Ishikawa (cell line): ENCODE results near the gene COG5.

Experiments
- EGR1 ChIP-seq: IDR thresholded peaks from 2 replicates; pipeline ENCODE4 v1.6.1; 2012
- EP300 ChIP-seq: IDR thresholded peaks from 2 replicates; pipeline ENCODE4 v1.6.1; 2012; ENCODE audit warnings: borderline replicate concordance
- REST ChIP-seq: IDR thresholded peaks from 2 replicates; pipeline ENCODE4 v1.6.1; 2012; ENCODE audit warnings: low read depth, mild to moderate bottlenecking
- USF1 ChIP-seq: IDR thresholded peaks from 2 replicates; pipeline ENCODE4 v1.6.1; 2012
- YY1 ChIP-seq: IDR thresholded peaks from 2 replicates; pipeline ENCODE4 v1.6.1; 2012; ENCODE audit warnings: low read depth
- TF ChIP-seq, protein P1 (sequence below): IDR thresholded peaks from 2 replicates; pipeline ENCODE4 v1.6.1; 2012

DNA sequence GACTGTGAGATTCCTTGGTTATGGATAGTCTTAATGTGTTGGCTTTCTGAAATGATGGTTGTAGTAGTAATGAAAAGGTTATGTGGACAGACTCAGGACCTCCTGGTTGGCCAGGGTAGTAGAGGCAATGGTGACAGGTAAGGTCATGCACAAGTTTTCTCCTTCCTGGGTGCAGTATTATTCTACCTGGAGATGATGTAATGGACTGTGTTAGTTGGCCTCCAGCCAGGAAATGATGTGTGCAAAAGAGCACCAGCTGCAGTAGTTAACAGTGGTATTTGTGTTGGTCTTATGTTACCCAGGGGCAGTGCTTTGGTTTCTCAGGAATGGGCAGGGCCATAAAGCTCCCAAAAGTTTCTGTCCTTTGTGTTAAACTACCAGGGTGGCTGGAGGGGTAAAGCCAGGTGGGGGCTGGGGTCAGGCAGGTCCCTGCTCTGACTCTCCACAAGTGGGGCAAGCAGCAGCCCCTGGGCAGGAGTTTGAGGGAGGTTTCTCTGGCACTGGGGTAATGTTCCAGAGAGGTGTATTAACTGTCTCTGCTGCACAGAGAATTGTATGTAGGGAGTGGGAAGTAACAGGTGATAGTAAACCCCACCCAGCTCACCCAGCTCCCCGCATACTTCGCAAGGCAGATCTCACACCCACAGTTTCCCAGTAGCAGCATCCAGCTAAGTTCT lies 57.6 kb downstream of the COG5 start:
- TF ChIP-seq REST (no peak), EP300 (no peak), YY1 (no peak), USF1 (no peak), EGR1 (no peak)
- TF ChIP-seq, protein P1, sequence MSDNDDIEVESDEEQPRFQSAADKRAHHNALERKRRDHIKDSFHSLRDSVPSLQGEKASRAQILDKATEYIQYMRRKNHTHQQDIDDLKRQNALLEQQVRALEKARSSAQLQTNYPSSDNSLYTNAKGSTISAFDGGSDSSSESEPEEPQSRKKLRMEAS: no peak
